ENCODE measurements around the gene COLEC11.
"Not testable (repeated sequence)": the region's sequence is repeated elsewhere in the genome, so short reads cannot be mapped to it uniquely, and the experiment has no call there.

Gene COLEC11

DNA sequence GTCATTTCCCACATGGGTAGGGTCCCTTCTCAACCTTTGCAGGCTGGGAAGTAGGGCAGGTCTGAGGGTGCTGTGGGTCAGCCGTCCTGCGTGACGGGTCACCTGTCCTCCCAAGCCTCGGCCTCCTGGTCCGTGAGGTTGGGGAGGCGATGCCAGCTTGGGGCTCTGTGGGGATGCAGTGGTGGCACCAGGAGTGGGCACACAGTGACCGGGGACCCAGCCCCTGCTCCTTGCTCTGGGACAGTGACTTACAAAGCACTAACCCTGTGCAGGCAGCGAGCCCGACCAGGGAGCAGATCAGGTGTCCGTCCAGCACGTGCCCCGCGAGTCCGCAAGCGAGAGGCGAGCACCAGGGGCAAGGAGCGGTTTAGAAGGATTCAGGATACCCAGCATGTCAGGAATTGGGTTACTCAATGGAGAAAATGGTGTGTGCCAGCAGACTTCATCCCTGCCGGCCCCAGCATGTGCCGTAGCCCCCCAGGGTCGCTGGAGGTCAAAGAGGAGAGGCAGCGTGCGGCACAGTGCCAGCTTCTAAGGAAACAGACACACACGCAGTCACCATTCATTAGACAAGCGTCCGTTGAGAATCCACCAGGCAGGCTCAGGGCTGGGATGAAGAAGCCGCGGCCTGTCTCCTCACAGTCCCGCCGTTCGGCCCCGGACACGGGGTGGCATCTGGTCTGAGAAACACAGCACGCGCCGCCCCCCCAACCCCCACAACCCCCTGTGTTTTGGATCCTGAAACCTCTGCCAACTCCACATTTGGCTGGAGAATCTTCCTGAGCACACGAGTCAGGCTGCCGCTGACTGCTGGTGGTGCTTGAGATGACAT lies 11.7 kb downstream of the COLEC11 start:
- DNase-seq = no peak

DNA sequence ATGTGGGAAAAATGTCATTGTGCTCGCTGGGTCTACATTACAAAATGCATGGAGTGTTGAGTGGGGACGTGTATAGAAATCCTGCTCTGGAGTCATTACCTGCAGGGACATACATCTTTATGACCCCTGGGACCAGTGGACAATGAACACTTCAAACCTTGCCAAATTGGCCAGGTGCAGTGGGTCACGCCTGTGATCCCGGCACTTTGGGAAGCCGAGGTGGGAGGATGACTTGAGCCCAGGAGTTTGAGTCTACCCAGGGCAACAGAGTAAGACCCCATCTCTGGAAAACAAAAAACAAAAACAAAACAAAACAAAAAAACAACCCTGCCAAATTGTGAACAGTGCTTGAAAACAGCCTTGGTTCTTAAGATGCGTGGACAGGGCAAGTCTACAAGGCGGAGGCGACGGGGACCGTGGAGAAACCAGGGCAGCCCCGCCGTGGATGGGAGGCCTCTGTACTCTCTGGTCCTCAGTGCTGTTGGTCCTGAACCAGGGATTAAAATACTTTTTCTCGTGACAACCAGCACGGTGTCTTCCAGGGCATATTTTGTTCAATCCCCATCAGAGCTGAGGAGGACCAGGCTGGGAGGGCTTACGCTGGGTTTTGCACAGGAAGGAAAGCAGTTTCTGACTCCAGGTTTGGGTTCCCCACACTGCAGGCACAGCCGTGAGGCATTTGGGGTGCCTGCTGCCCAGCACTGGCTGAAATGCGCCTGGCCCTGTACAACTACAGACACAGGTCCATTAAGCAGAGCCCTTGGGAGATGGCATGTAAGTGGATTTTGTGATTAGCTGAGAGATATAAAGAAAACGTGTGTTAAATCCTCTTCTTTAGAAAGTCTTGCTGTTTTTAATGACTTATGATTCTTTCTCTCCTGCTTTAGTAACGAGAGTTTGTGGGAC lies 13.7 kb downstream of the COLEC11 start:
- DNase-seq = peak; percentile 71

DNA sequence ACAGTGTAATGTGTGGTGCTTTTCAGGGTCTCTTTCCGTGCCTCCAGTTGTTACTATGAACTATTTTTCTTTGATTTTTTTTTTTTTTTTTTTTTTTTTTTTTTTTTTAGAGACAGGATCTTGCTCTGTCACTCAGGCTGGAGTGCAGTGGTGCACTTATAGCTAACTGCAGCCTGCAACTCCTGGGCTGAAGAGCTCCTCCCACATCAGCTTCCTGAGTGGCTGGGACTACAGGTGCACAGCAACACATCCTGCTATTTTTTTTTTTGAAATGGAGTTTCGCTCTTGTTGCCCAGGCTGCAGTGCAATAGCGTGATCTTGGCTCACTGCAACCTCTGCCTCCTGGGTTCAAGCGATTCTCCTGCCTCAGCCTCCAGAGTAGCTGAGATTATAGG lies 14.4 kb downstream of the COLEC11 start:
- peak; percentile 61 for DNase-seq

DNA sequence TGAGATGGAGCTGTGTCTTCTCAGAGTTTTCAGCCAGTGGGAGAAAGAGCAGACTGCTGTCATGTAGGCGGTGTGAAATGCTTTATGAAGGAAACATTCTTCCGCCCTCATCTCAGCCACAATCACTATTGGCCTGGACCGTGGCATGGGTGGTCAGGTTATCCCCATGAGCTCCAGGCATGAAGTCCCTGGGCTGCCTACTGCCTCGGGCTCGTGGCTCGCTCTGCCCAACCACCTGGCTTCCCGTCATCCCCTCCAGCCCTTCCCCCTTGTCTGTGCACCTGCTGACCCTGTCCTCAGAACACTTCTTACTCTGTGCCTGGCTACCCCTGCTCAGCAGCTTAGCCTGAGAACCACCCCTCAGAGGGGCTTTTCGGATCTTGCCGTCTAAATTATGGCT lies 15.5 kb downstream of the COLEC11 start:
- peak; percentile 16 for DNase-seq

DNA sequence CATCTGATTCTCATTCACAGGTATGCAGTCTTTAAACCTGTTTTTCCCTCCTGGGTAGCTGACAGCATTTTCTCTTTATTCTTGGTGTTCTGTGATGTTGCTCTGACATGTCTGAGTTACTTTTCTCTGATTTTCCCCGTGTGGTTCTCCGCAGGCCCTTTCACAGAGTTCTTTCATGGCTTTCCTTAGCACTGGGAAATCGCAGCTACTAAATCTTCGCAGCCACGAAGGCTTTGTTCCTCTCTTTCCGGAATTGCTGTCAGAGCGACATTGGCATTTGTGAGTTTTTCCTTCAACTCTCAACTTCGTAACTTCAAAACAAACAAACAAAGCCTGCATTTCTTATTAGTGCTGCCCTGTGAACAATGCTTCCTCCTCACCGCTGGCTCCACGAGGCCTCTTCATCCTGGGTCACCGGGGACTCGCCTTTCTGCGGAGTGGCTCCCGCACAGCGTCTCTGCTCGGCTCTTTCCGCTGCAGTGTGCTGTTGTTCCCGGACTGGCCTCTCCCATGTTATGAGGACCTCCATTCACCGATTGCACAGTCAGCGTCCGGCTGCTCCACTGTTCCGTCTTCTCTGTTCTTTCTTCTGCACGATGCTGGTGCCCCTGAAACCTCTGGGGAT lies 16.1 kb downstream of the COLEC11 start:
- peak; percentile 88 for DNase-seq

DNA sequence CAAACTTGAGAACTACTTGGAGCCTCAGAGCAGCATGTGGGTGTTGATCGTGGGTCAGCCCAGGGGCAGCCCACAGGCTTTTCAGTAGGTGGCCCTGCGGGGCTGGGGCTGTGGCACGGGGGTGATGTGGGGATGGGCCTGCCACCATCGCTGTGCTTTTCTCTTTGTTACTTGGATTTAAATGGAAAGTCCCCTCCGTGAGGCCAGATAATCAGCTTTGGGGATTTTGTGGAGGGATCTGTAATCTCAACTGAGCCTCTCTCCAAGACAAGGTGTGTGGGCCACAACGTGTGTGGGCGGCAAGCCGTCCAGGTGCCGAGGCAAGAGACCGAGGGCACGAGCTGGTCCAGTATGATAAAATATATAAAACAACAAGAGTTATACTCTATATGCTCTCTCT lies 16.7 kb downstream of the COLEC11 start:
- DNase-seq = peak; percentile 95

DNA sequence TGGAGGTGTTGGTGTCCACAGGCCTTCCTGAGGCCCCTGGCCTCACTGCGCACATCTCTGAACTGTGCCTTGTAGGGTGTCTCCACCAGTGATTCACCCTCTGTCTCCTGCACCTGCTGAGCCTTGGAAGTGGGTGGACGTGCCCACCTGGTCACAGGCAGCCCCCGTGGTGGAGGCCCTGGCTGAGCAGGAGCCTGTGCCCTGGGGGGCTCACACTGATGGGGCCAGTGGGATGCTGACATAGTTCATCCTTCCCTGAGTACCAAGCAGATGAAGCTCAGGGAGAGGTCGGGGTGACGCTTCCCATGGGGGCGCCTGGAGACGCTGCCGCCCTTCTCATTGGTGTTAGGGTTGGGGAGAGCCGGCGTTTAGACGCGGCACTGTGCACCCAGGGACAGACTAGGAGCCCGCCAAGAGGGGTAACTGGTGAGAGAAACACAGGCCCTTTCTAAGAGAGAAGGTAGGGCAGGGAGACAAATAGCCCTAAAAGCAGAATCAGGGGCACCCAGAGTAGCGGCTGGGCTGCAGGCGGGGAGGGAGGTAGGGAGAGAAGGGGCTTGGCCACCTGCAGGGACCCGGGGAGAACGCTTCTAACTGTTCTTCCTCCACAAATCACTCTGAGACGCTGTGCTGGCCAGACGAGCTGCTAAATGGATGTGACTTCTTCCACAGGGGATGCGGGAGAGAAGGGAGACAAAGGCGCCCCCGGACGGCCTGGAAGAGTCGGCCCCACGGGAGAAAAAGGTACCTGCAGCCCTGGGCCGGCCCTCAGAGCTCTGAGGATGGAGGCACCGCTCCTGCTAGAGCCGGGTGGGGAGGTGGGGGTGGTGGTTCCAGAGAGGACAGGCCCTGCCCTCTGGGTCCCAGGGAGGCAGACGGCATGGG lies 18.0 kb downstream of the COLEC11 start:
- no peak for DNase-seq

DNA sequence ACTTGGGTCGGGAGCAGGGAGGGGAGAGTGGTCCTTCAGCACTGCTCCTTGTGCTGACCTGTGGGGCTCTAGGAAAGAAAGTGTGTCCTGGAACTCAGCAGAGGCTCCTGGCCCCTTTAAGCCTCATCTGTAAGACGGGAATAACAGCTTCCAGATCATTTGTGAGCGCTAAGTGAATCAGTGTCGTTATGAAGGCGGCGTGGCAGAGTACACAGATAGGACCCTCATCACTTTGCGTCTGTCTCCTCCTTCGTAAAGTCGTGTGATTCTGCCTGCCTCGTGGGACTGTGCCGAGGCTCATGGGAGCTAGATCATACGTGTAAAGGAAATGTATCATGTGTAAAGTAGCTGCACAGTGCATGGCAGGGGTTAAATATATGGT lies 18.6 kb downstream of the COLEC11 start:
- DNase-seq = no peak

DNA sequence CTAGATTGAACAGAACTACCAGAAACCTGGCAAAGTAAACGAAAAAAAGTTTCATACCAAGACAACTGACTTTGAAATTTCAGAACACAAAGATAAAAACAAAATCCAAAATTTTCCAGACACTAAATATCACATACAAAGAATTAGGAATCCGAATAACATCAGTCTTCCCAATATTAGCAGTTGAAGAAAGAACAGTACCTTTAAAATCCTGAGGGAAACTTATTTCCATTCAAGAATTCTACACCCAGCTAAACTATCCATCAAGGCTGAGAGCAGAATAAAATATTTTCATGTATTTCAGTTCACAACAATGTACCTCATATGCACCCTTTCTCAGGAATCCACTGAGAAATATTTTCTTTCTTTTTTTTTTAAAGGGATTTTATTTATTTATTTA lies 19.8 kb downstream of the COLEC11 start:
- not testable (repeated sequence) for DNase-seq

DNA sequence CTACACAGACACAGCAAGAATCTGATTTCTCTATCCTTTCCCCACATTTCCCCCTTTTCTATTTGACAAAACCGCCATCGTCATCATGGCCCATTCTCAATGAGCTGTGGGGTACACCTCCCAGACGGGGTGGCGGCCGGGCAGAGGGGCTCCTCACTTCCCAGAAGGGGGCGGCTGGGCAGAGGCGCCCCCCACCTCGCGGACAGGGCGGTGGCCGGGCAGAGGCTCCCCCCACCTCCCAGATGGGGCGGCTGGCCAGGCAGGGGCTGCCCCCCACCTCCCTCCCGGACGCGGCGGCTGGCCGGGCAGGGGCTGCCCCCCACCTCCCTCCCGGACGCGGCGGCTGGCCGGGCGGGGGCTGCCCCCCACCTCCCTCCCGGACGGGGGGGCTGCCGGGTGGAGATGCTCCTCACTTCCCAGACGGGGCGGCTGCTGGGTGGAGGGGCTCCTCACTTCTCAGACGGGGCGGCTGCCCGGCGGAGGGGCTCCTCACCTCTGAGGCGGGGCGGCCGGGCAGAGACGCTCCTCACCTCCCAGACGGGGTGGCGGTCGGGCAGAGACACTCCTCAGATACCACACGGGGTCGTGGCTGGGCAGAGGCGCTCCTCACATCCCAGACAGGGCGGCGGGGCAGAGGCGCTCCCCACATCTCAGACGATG lies 20.8 kb downstream of the COLEC11 start:
- not testable (repeated sequence) for DNase-seq

DNA sequence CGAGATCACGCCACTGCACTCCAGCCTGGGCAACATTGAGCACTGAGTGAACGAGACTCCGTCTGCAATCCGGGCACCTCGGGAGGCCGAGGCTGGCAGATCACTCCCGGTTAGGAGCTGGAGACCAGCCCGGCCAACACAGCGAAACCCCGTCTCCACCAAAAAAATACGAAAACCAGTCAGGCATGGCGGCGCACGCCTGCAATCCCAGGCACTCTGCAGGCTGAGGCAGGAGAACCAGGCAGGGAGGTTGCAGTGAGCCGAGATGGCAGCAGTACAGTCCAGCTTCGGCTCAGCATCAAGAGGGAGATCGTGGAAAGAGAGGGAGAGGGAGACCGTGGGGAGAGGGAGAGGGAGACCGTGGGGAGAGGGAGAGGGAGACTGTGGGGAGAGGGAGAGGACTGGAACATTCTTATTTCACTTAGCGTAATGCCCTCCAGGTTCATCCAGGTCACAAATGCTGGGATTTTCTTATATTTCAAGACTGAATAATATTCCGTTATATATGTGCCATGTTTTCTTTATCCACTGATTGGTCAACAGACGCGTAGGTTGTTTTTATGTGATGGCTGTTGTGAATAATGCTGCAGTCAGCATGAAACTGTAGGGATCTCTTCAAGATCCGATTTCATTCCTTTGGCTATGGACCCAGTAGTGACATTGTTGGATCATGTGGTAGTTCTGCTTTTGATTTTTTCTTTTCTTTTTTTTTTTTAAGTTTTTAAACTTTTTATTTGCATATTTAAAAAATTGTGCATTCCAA lies 21.7 kb downstream of the COLEC11 start:
- DNase-seq = not testable (repeated sequence)

DNA sequence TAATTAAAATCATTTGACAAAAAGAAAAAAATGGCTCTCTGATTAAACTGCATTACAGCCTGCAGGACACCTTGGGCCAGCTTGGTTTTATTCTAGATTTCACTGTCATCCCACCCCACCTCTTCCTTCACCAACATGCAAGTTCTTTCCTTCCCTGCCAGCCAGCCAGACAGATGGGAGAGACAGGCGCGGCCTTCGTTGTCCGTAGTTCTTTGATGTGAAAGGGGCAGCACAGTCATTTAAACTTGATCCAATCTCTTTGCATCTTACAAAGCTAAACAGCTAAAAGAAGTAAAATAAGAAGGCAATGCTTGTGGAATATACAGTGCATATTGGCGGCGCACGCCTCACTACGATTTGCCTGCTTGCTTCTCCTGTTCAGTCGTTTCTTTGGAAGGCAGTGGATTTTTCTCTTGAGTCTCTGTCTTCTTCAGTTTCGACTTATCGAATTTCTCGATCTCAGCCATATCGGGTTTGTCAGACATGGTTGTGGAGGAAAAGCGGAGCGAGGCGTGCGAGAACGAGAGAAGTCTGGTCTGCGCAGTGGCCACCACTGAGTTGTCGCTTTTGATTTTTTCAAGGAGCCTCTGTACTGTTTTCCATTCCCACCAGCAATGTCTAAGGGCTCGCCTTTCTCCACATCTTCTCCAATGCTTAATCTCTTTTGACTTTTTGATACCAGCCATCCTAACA lies 22.4 kb downstream of the COLEC11 start:
- no peak for DNase-seq

DNA sequence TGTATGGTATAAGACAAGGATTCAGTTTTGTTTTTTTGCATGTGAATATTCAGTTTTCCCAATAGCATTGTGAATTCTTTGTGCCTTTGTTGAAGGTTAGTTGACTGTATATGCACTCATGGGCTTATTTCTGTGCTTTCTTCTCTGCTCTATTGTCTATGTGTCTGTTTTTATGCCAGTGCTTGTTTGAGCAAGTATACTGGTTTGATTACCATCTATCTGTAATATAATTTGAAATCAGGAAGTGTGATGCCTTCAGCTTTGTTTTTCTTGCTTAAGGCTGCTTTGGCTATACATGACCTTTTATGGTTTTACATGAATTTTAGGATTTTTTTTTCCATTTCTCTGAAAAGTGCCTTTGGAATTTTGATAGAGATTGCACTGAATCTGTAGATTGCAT lies 23.5 kb downstream of the COLEC11 start:
- DNase-seq = no peak

DNA sequence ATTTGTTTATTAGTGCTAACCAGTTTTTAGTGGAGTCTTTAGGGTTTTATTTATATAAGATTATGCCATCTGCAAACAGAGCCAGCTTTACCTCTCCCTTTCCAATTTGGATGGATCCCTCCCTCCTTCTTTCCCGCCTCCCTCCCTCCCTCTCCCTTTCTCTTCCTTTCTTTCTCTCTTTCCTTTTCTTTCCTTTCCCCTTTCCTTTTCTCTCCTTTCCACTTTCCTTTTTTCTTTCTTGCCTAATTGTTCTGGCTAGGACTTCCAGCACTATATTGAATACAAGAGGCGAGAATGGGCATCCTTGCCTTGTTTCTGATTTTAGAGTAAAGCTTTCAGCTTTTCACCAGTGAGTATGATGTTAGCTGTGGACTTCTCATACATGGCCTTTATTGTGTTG lies 24.1 kb downstream of the COLEC11 start:
- DNase-seq = no peak

DNA sequence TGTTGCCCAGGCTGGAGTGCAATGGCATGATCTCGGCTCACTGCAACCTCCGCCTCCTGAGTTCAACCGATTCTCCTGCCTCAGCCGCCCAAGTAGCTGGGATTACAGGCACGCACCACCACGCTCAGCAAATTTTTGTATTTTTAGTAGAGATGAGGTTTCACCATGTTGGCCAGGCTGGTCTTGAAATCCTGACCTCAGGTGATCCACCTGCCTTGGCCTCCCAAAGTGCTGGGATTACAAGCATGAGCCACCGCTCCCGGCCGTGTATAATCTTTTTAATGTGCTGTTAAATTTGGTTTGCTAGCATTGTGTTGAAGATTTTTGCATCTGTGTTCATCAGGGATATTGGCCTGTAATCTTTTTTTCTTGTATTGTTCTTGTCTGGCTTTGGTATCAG lies 24.7 kb downstream of the COLEC11 start:
- not testable (repeated sequence) for DNase-seq

DNA sequence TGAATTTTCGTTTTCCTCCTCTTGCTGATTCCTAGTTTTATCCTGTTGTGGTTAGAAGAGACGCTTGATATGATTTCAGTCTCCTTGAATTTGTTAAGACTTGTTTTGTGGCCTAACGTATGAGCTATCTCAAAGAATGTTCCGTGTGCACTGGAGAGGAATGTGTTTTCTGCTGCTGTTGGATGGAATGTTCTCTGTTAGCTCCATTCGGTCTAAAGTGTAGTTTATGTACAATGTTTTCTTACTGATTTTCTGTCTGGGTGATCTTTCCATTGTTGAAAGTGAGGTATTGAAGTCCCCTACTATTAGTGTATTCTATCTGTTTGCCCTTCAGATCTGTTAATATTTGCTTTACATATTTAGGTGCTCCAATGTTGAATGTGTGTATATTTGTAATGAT lies 25.9 kb downstream of the COLEC11 start:
- DNase-seq = no peak

DNA sequence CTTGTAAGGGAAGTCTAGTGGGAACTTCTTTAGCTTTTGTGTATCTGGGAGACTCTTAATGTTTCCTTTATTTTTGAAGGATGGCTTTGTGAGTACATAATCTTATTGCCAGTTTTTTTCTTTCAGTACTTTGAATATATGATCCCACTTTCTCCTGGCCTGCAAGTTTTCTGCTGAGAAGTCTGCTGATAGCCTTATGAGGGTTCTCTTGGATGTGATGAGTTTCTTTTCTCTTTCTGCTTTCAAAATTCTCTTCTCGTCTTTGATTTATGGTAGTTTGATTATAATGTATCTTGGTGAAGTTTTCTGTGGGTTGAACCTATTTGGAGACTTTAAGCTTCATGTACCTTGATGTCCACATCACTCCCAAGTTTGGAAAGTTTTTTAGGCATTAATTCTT lies 28.1 kb downstream of the COLEC11 start:
- DNase-seq = no peak

DNA sequence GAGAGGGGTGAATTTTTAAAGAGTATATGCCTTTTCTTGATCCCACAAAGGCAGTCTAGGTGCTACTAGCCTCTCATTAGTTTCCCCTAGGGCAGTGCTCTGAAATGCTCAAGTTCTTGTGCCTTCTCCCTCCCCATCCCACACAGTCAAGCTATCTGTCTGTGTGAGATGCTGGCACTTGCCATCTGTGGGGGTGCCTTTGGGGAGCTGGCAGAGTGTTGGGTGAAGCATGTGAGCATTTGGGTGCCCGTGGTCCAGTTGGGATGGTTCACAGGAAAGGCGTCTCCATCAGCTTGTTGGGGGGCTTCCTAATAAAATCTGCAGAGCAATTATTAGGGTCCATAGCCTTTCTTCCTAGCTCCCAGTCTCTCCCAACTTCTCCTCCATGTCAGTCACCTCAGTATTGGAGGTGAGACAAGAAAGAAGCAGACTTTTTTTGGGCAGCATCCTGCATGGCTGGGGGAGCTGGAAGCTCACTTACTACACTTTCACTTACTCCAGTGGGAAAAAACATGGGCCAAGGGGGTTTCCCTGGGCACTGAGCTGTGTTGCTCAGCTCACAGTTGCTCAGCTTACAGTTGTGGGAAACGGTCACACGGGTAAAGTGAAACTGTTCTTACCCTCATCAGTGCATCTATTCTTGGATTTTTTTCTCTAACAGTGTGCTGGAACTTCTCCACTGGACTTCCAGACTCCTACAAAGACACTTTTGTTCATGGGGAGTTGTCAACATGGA lies 29.3 kb downstream of the COLEC11 start:
- DNase-seq = no peak

DNA sequence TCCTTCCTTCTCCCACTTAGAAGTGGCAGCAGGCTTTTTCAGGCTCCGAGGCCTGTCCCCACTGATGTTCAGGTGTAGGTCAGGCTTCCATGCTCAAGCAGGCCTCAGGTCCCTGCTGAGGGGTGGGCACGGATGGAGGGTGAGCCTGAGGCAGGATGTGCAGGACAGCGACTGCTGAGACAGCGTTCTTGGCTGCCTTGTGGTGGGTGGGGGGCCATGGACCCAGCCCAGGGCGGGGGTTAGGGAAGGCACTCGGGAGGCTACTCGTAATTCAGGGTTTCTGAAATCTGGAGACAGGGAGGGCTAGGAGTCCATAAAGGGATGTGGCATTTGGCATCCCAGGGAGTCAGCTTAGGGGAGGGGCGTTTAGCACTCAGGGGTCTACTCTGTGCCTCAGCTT lies 30.3 kb downstream of the COLEC11 start:
- no peak for DNase-seq
